K562 (cell line): Measurements from ENCODE around the gene TXNRD2. TPM values are rescaled to one million over a fixed set of nuclear protein-coding genes. Genes with fewer than 3 reads are reported as not detected.

ENCODE experiments used
- ATAC-seq: fragments of 200-7000 bp; cut with Tn5 transposase; 3 replicates; pipeline ENCODE4 v1.9.1; 2020; ENCODE audit warnings: moderate library complexity
- BruUV-seq: library from RNA; stranded (reverse); fragments of 400-500 nt; replicated peaks from 2 replicates; lab custom pipeline; 2021; lab: Mats Ljungman, UMichigan
- CTCF ChIA-PET: fragments of 300-600 bp; formaldehyde crosslinking; extraction: SDS; loops from one replicate; lab custom pipeline; 2021; ENCODE audit warnings: low intra/inter-chr PET ratio; lab: Yijun Ruan, JAX
- POLR2A ChIA-PET: fragments of 300-600, 350-650 bp; sonication (Branson Sonifier 250); formaldehyde crosslinking; extraction: SDS; loops from one replicate; lab custom pipeline; 2021; ENCODE audit warnings: antibody characterized with exemption, inconsistent platforms; lab: Yijun Ruan, JAX
- DNase-seq, 4 experiments: peaks; one replicate each; pipeline versions ENCODE4 v3.0.0 to v3.0.0-alpha.2; 2011 to 2018; ENCODE audit warnings: low spot score in 3 of 4, mixed read lengths in 3 of 4; ENCODE audit errors: extremely low read depth in 1 of 4
- FAIRE-seq: peaks from 2 replicates; lab custom pipeline; 2011; peaks lifted over from hg19 to GRCh38; lab: Jason Lieb, UNC
- H2AFZ ChIP-seq: 2 replicates; pipeline ENCODE4 v1.6.0; 2011; ENCODE audit warnings: low read depth, low read length, control low read depth, inconsistent platforms
- H3K27ac ChIP-seq: fragments of 200-600 bp; 3 replicates; pipeline ENCODE4 v1.8.0; 2011; ENCODE audit warnings: low read depth, mild to moderate bottlenecking, control low read depth, inconsistent platforms, low read length, moderate library complexity, mixed read lengths; ENCODE audit errors: extremely low read depth
- H3K27me3 ChIP-seq, 2 experiments: fragments of 300-600 bp in 1 of 2; 2 replicates in 1 of 2; 3 replicates in 1 of 2; pipeline versions ENCODE4 v1.6.0 to v1.8.0; 2011; ENCODE audit warnings: inconsistent platforms in 2 of 2, low read length in 2 of 2, mild to moderate bottlenecking in 1 of 2, mixed read lengths in 1 of 2, moderate library complexity in 1 of 2; ENCODE audit not compliant: control insufficient read depth in 2 of 2, insufficient read depth in 2 of 2
- H3K36me3 ChIP-seq: fragments of 300-600 bp; 3 replicates; pipeline ENCODE4 v1.8.0; 2011; ENCODE audit warnings: mild to moderate bottlenecking, low read length, inconsistent platforms; ENCODE audit not compliant: control insufficient read depth, insufficient read depth
- H3K4me1 ChIP-seq, 2 experiments: fragments of 200-600 bp in 1 of 2; replicated peaks in 1 of 2; 2 replicates in 1 of 2; 3 replicates in 1 of 2; pipeline versions ENCODE4 v1.5.1 to v1.8.0; 2011; ENCODE audit warnings: inconsistent platforms in 2 of 2, low read length in 2 of 2, mild to moderate bottlenecking in 1 of 2, mixed read lengths in 1 of 2, moderate library complexity in 1 of 2; ENCODE audit not compliant: control insufficient read depth in 2 of 2, insufficient read depth in 2 of 2
- H3K4me2 ChIP-seq: 2 replicates; pipeline ENCODE4 v1.6.1; 2011; ENCODE audit warnings: low read length, control low read depth, inconsistent platforms, mixed read lengths; ENCODE audit not compliant: insufficient read depth
- H3K4me3 ChIP-seq: fragments of 200-600 bp; sonication (generic), shearing (Covaris generic); 2 replicates; pipeline ENCODE4 v1.5.1; 2016; ENCODE audit warnings: control low read depth, inconsistent platforms
- H3K79me2 ChIP-seq: fragments of 200-600 bp; 3 replicates; pipeline ENCODE4 v1.8.0; 2011; ENCODE audit warnings: low read length, inconsistent platforms; ENCODE audit not compliant: control insufficient read depth, insufficient read depth
- H3K9ac ChIP-seq, 2 experiments: 2 replicates each; pipeline versions ENCODE4 v1.6.0 to v1.6.1; 2011; ENCODE audit warnings: low read depth in 2 of 2, low read length in 2 of 2, control low read depth in 1 of 2, inconsistent platforms in 1 of 2, mild to moderate bottlenecking in 1 of 2, mixed read lengths in 1 of 2; ENCODE audit not compliant: insufficient read depth in 1 of 2
- H3K9me1 ChIP-seq: one replicate; pipeline ENCODE4 v1.6.0; 2011; ENCODE audit warnings: inconsistent platforms, mild to moderate bottlenecking, low read length, moderate library complexity; ENCODE audit not compliant: control insufficient read depth, insufficient read depth
- H3K9me3 ChIP-seq: replicated peaks from 2 replicates; pipeline ENCODE4 v1.5.1; 2011; ENCODE audit warnings: low read depth, low read length, inconsistent platforms; ENCODE audit not compliant: control insufficient read depth, insufficient read depth
- H4K20me1 ChIP-seq: replicated peaks from 2 replicates; pipeline ENCODE4 v1.6.1; 2011; ENCODE audit warnings: low read length, inconsistent platforms, mixed read lengths; ENCODE audit not compliant: control insufficient read depth, insufficient read depth
- CHCHD3 ChIP-seq: fragments of 250-450 bp; sonication (Bioruptor Pico); IDR thresholded peaks from 2 replicates; pipeline ENCODE4 v2.1.2; 2022; ENCODE audit warnings: mild to moderate bottlenecking
- CREB1 ChIP-seq, 2 experiments: sonication (generic) in 1 of 2; formaldehyde crosslinking in 1 of 2; IDR thresholded peaks; 2 replicates each; pipeline versions ENCODE4 v1.6.1 to v1.8.0; 2012 to 2022; ENCODE audit warnings: inconsistent platforms in 1 of 2, mild to moderate bottlenecking in 1 of 2, missing genetic modification reagents in 1 of 2, moderate library complexity in 1 of 2
- MEIS2 ChIP-seq: fragments of 450-650 bp; IDR thresholded peaks from 2 replicates; pipeline ENCODE4 v1.6.1; 2014; ENCODE audit warnings: mild to moderate bottlenecking; ENCODE audit not compliant: partially characterized antibody
- RBM17 ChIP-seq: fragments of 200-400 bp; formaldehyde crosslinking; IDR thresholded peaks from 2 replicates; pipeline ENCODE4 v1.6.1; 2017; ENCODE audit warnings: low read depth, mild to moderate bottlenecking, low read length, borderline replicate concordance
- SMARCA5 ChIP-seq: fragments of 450-650 bp; IDR thresholded peaks from 2 replicates; pipeline ENCODE4 v1.6.1; 2016
- ZC3H4 ChIP-seq: sonication (generic); formaldehyde crosslinking; IDR thresholded peaks from 2 replicates; pipeline ENCODE4 v1.9.0; 2021; ENCODE audit warnings: missing genetic modification reagents, borderline replicate concordance
- ZNF175 ChIP-seq: fragments of 200-800 bp; sonication (Bioruptor generic); IDR thresholded peaks from 2 replicates; pipeline ENCODE4 v1.6.1; 2016; ENCODE audit warnings: low read depth, mild to moderate bottlenecking, missing genetic modification characterization, missing compliant biosample characterization
- WGBS: fragments of 100-300 bp; shearing (Covaris generic); methylation state at CpG from one replicate; pipeline ENCODE4 v1.1.6; 2016; ENCODE audit warnings: low coverage, mixed read lengths; ENCODE audit not compliant: insufficient coverage; ENCODE audit errors: missing lambda C conversion rate; 5-methylcytosine and 5-hydroxymethylcytosine counted together
- in situ Hi-C: fragments of 300-500 bp; cut with MboI; formaldehyde crosslinking; loops from 4 replicates; pipeline ENCODE4 v1.15.0; 2018; ENCODE audit warnings: inconsistent platforms, mixed read lengths
- intact Hi-C: fragments of 100-400 bp; cut with micrococcal nuclease; formaldehyde crosslinking; loops from 2 replicates; pipeline ENCODE4 v1.14.2; 2022
- polyA plus RNA-seq, 8 experiments: library from polyadenylated mRNA; depleted of rRNA in 4 of 8; stranded (reverse) in 5 of 8; unstranded in 3 of 8; fragments of >200 nt; fragmentation: Nextera tagmentation in 2 of 8; fragmentation: Illumina TruSeq in 1 of 8; extraction: Ambion mirVana in 2 of 8; extraction: Trizol in 1 of 8; gene quantifications; 2 replicates each; pipeline versions ENCODE4 v1.2.1 to v1.2.3, GENCODE V29; 2011 to 2014; ENCODE audit warnings: inconsistent platforms in 1 of 8, missing spikeins in 1 of 8
- total RNA-seq, 7 experiments: library from RNA; depleted of rRNA in 6 of 7; stranded (reverse); fragments of >200 nt in 6 of 7; fragmentation: Illumina TruSeq in 2 of 7; extraction: Trizol in 2 of 7; gene quantifications; 2 replicates each; pipeline versions ENCODE4 v1.2.1 to v1.2.3, GENCODE V29; 2011 to 2021; ENCODE audit warnings: low replicate concordance in 1 of 7
- TF ChIP-seq, protein P1 (sequence below): fragments of 250-450 bp; sonication (Bioruptor Pico); IDR thresholded peaks from 2 replicates; pipeline ENCODE4 v1.5.0; 2021

Gene TXNRD2
- total and polyA plus RNA-seq, 9 of the 15 experiments (the other 6 are each of a cell fraction or from before 2014, with no cell fraction given) = 3.3 to 80.2 (median 49.4) TPM

DNA sequence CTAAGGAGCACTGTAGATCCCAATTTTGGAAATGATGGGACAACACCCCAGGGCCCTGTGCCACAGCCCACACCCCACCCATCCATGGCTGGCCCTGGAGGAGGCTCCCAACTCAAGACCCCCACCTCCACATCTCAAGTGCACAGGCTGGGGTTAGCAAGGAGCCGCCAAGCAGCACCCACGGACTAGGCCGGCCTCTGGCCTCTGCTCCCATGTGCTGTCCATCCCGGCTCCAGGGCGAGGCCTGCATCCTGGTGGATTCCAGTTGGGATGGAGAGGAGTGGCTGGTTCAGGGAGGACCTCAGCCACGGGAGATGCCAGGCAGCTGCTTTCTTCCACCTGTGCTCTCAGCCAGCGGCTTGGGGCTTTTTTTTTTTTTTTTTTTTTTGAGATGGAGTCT, 43.5 kb downstream of the TXNRD2 start:
- H3K4me3 ChIP-seq = no peak overlapping the region
- DNase-seq = no peak
- no peaks in the 10 kb centered on the region for H3K9me3 ChIP-seq
- ChIA-PET POLR2A (interaction anchor here (0.6 to 11.2 kb wide), 7 partner anchors 9 to 417 kb away, joined by 3 to 141 read pairs (median 4); no protein-coding TSS in a partner anchor), CTCF (no interaction called here)
- no peak for ATAC-seq
- no peaks in the 10 kb centered on the region for H3K79me2 ChIP-seq
- peaks cover 2% of the 10 kb centered on the region for H3K9me1 ChIP-seq
- no peaks in the 10 kb centered on the region for H3K27me3 ChIP-seq
- H3K36me3 ChIP-seq = peaks cover 26% of the 10 kb centered on the region; the same call in 2 of the 3 replicates
- 79% methylated on average over 7 of the region's 7 CpGs for WGBS
- intact Hi-C loops (no loop called here), in situ Hi-C loops (no loop called here)
- no peak for FAIRE-seq
- peaks cover 15% of the 10 kb centered on the region for H4K20me1 ChIP-seq
- no peak overlapping the region for H3K27ac ChIP-seq
- BruUV-seq = no TSS peak
- H3K4me2 ChIP-seq = no peak overlapping the region
- TF ChIP-seq CHCHD3 (CRISPR knock-in tag) = peak; percentile 42; the same call in 1 of the 2 replicates
- TF ChIP-seq SMARCA5 = no peak
- TF ChIP-seq MEIS2 = no peak
- no peak for TF ChIP-seq RBM17
- no peak for TF ChIP-seq CREB1 (IDR thresholded peaks at IDR 0.05)
- TF ChIP-seq CREB1 (CRISPR knock-in tag; IDR thresholded peaks at IDR 0.05) = no peak
- TF ChIP-seq ZC3H4 = no peak
- TF ChIP-seq ZNF175 (CRISPR knock-in tag) = no peak
- TF ChIP-seq, protein P1, sequence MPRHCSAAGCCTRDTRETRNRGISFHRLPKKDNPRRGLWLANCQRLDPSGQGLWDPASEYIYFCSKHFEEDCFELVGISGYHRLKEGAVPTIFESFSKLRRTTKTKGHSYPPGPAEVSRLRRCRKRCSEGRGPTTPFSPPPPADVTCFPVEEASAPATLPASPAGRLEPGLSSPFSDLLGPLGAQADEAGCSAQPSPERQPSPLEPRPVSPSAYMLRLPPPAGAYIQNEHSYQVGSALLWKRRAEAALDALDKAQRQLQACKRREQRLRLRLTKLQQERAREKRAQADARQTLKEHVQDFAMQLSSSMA = 0 out of 2 replicates have a peak, but pooled peaks have one; percentile 33
- H2AFZ ChIP-seq = no peak overlapping the region
- H3K9ac ChIP-seq = peak overlapping the region in 1 of 2 experiments; percentile 18; a peak in 1 of 4 replicates
- H3K4me1 ChIP-seq = peaks cover 0 to 45% of the 10 kb centered on the region in 2 experiments; a peak in 2 of 5 replicates
